OCI-LY7 (cell line): ENCODE data around the gene NAV2. TPM values are rescaled to one million over a fixed set of nuclear protein-coding genes. Genes with fewer than 3 reads are reported as not detected.

Experiments used
- BruUV-seq: library from RNA; stranded (reverse); fragments of 400-500 nt; replicated peaks from 2 replicates; lab custom pipeline; 2021; lab: Mats Ljungman, UMichigan
- CTCF ChIA-PET: fragments of 300-600 bp; sonication (Branson Sonifier 250); formaldehyde crosslinking; loops from one replicate; lab custom pipeline; 2022; ENCODE audit warnings: antibody characterized with exemption; ENCODE audit not compliant: unreplicated experiment; lab: Charles Lee
- POLR2A ChIA-PET: fragments of 300-600 bp; sonication (Branson Sonifier 250); formaldehyde crosslinking; loops from one replicate; lab custom pipeline; 2022; ENCODE audit warnings: antibody characterized with exemption; lab: Charles Lee
- DNase-seq: peaks from one replicate; pipeline ENCODE4 v3.0.0-alpha.2; 2015; ENCODE audit warnings: low spot score
- H2AFZ ChIP-seq: fragments of 200-600 bp; sonication (generic), shearing (Covaris generic); 2 replicates; pipeline ENCODE4 v1.6.1; 2014; ENCODE audit warnings: mild to moderate bottlenecking, antibody characterized with exemption, low read length, moderate library complexity
- H3K27ac ChIP-seq: fragments of 200-600 bp; sonication (generic); 2 replicates; pipeline ENCODE4 v1.5.1; 2014; ENCODE audit warnings: mixed run types, low read depth, mild to moderate bottlenecking, moderate library complexity, low read length, inconsistent platforms; ENCODE audit not compliant: poor library complexity, severe bottlenecking
- H3K36me3 ChIP-seq: fragments of 200-600 bp; sonication (generic); 2 replicates; pipeline ENCODE4 v1.6.1; 2014; ENCODE audit warnings: mild to moderate bottlenecking, antibody characterized with exemption, low read length, moderate library complexity, mixed read lengths; ENCODE audit not compliant: insufficient read depth
- H3K4me1 ChIP-seq: fragments of 200-600 bp; sonication (generic); 2 replicates; pipeline ENCODE4 v1.5.1; 2014; ENCODE audit warnings: mild to moderate bottlenecking, low read length; ENCODE audit not compliant: insufficient read depth, poor library complexity, severe bottlenecking
- H3K4me2 ChIP-seq: fragments of 200-600 bp; sonication (generic); 2 replicates; pipeline ENCODE4 v1.6.1; 2014; ENCODE audit warnings: mild to moderate bottlenecking, low read length
- H3K4me3 ChIP-seq: fragments of 200-600 bp; sonication (generic); 2 replicates; pipeline ENCODE4 v1.5.1; 2014; ENCODE audit warnings: mild to moderate bottlenecking, low read depth, low read length; ENCODE audit not compliant: poor library complexity, severe bottlenecking
- H3K79me2 ChIP-seq: fragments of 200-600 bp; sonication (generic); 2 replicates; pipeline ENCODE4 v1.6.1; 2016; ENCODE audit warnings: low read depth, mild to moderate bottlenecking, low read length, moderate library complexity, mixed read lengths; ENCODE audit not compliant: insufficient read depth
- H3K9me2 ChIP-seq: fragments of 200-600 bp; sonication (generic); 2 replicates; pipeline ENCODE4 v1.6.1; 2016; ENCODE audit warnings: mild to moderate bottlenecking, low read length, mixed read lengths; ENCODE audit not compliant: insufficient read depth
- H3K9me3 ChIP-seq: fragments of 200-600 bp; sonication (generic); 2 replicates; pipeline ENCODE4 v1.6.1; 2014; ENCODE audit warnings: mild to moderate bottlenecking, mixed run types, low read length, mixed read lengths
- H4K20me1 ChIP-seq: fragments of 200-600 bp; sonication (generic); 2 replicates; pipeline ENCODE4 v1.6.1; 2014; ENCODE audit warnings: mild to moderate bottlenecking, antibody characterized with exemption, low read length, moderate library complexity, mixed read lengths; ENCODE audit not compliant: insufficient read depth
- CTCF ChIP-seq: fragments of 200-600 bp; sonication (generic); conservative IDR thresholded peaks from 2 replicates; pipeline ENCODE4 v1.5.1; 2014; ENCODE audit warnings: mild to moderate bottlenecking, antibody characterized with exemption, low read length, moderate library complexity, mixed read lengths
- EZH2phosphoT487 ChIP-seq: fragments of 200-600 bp; sonication (generic); IDR thresholded peaks from 2 replicates; pipeline ENCODE4 v1.6.1; 2018; ENCODE audit warnings: low read depth, borderline replicate concordance, mild to moderate bottlenecking, mixed run types, antibody characterized with exemption, low read length, moderate library complexity, mixed read lengths
- intact Hi-C: fragments of 100-400 bp; cut with micrococcal nuclease; formaldehyde crosslinking; loops from one replicate; pipeline ENCODE4 v1.10.0; 2022; ENCODE audit not compliant: unreplicated experiment
- total RNA-seq, 2 experiments: library from RNA; depleted of rRNA in 1 of 2; stranded (reverse); fragments of >200 nt in 1 of 2; shearing (Covaris generic) in 1 of 2; gene quantifications; 2 replicates each; pipeline ENCODE4 v1.2.3, GENCODE V29; 2014 to 2022

Gene NAV2
- total RNA-seq, 2 experiments from 2014 or later = 0.06 to 0.68 TPM

GRCh38 chr11:20053572-20053971, 340.9 kb downstream of the NAV2 start:
- Histone ChIP-seq H4K20me1 (no peaks in the 10 kb centered on the region), H3K36me3 (no peaks in the 10 kb centered on the region), H3K4me1 (no peaks in the 10 kb centered on the region), H3K27ac (no peak overlapping the region), H2AFZ (no peak overlapping the region), H3K4me3 (no peak overlapping the region), H3K4me2 (no peak overlapping the region), H3K9me3 (no peaks in the 10 kb centered on the region), H3K79me2 (no peaks in the 10 kb centered on the region), H3K9me2 (no peaks in the 10 kb centered on the region)
- no peak for DNase-seq
- no TSS peak for BruUV-seq
- ChIA-PET POLR2A (interaction anchor here (0.5 kb wide), 1 partner anchor 310 kb away, joined by 4 read pairs; the partner anchor contains the start of gene HTATIP2), CTCF (no interaction called here)
- TF ChIP-seq EZH2phosphoT487 (no peak), CTCF (no peak)
- intact Hi-C loops = no loop called here

GRCh38 chr11:20054584-20054983, 341.9 kb downstream of the NAV2 start:
- CTCF ChIA-PET = no interaction called here
- Histone ChIP-seq H3K9me2 (no peaks in the 10 kb centered on the region), H3K4me3 (no peak overlapping the region), H3K9me3 (no peaks in the 10 kb centered on the region), H2AFZ (no peak overlapping the region), H3K36me3 (no peaks in the 10 kb centered on the region), H3K4me1 (no peaks in the 10 kb centered on the region), H3K79me2 (no peaks in the 10 kb centered on the region), H3K4me2 (no peak overlapping the region), H4K20me1 (no peaks in the 10 kb centered on the region), H3K27ac (no peak overlapping the region)
- no peak for TF ChIP-seq CTCF
- TF ChIP-seq EZH2phosphoT487 = no peak
- POLR2A ChIA-PET = interaction anchor here (1.1 kb wide), 1 partner anchor 14 kb away, joined by 3 read pairs; no protein-coding TSS in a partner anchor
- no TSS peak for BruUV-seq
- no peak for DNase-seq
- intact Hi-C loops = no loop called here

- Histone ChIP-seq H3K9me3 (no peaks in the 10 kb centered on the region), H3K27ac (no peak overlapping the region), H2AFZ (no peak overlapping the region), H3K9me2 (no peaks in the 10 kb centered on the region), H3K79me2 (no peaks in the 10 kb centered on the region), H3K4me2 (no peak overlapping the region), H4K20me1 (no peaks in the 10 kb centered on the region), H3K4me1 (no peaks in the 10 kb centered on the region), H3K36me3 (no peaks in the 10 kb centered on the region), H3K4me3 (no peak overlapping the region)
- DNase-seq = no peak
- no TSS peak for BruUV-seq
- ChIA-PET CTCF (no interaction called here), POLR2A (interaction anchor here (1.1 kb wide), 1 partner anchor 13 kb away, joined by 3 read pairs; no protein-coding TSS in a partner anchor)
- TF ChIP-seq EZH2phosphoT487 = no peak
- no peak for TF ChIP-seq CTCF
- intact Hi-C loops = no loop called here
Measured at GRCh38 chr11:20055312-20055711, 342.7 kb downstream of the NAV2 start.
